NCI-H1417 treated with DMSO at 0.1 percent for 48 hours (cell line): Measurements from ENCODE around the gene ANO7.

Source experiments
- DNase-seq: peaks from one replicate; lab custom pipeline; 2025; lab: John Stamatoyannopoulos, UW

Gene ANO7

GRCh38 chr2:241228860-241229516 is 40.5 kb downstream of the ANO7 start:
- no peak for DNase-seq

GRCh38 chr2:241229563-241230401 is 41.3 kb downstream of the ANO7 start:
- DNase-seq, result no peak

- DNase-seq, result no peak
Measured at GRCh38 chr2:241230435-241230834, 42.0 kb downstream of the ANO7 start.

- no peak for DNase-seq
Measured at GRCh38 chr2:241232736-241233575, 44.5 kb downstream of the ANO7 start.

GRCh38 chr2:241234066-241234790 is 45.8 kb downstream of the ANO7 start:
- DNase-seq, result no peak

- no peak for DNase-seq
Measured at GRCh38 chr2:241234962-241235740, 46.7 kb downstream of the ANO7 start.

GRCh38 chr2:241235859-241236593 is 47.5 kb downstream of the ANO7 start:
- DNase-seq, result no peak

GRCh38 chr2:241237047-241237446 is 48.6 kb downstream of the ANO7 start:
- no peak for DNase-seq

GRCh38 chr2:241237949-241238371 is 49.5 kb downstream of the ANO7 start:
- no peak for DNase-seq

GRCh38 chr2:241238693-241239198 is 50.3 kb downstream of the ANO7 start:
- no peak for DNase-seq

- no peak for DNase-seq
Measured at GRCh38 chr2:241239552-241240202, 51.2 kb downstream of the ANO7 start.

- no peak for DNase-seq
Measured at GRCh38 chr2:241240320-241241004, 52.0 kb downstream of the ANO7 start.

GRCh38 chr2:241241669-241242068 is 53.2 kb downstream of the ANO7 start:
- DNase-seq, result no peak

GRCh38 chr2:241242306-241242705 is 53.8 kb downstream of the ANO7 start:
- no peak for DNase-seq

GRCh38 chr2:241244368-241244767 is 55.9 kb downstream of the ANO7 start:
- DNase-seq, result no peak

GRCh38 chr2:241248289-241248688 is 59.8 kb downstream of the ANO7 start:
- DNase-seq, result no peak

- DNase-seq, result no peak
Measured at GRCh38 chr2:241248897-241249296, 60.4 kb downstream of the ANO7 start.

- DNase-seq, result no peak
Measured at GRCh38 chr2:241249654-241250053, 61.2 kb downstream of the ANO7 start.
